ENCODE measurements around the gene KCNK5. TPM values are rescaled to one million over a fixed set of nuclear protein-coding genes. Genes with fewer than 3 reads are reported as not detected.

The KCNK5 gene
- total RNA-seq, 1 experiment from 2014 or later = not detected

DNA sequence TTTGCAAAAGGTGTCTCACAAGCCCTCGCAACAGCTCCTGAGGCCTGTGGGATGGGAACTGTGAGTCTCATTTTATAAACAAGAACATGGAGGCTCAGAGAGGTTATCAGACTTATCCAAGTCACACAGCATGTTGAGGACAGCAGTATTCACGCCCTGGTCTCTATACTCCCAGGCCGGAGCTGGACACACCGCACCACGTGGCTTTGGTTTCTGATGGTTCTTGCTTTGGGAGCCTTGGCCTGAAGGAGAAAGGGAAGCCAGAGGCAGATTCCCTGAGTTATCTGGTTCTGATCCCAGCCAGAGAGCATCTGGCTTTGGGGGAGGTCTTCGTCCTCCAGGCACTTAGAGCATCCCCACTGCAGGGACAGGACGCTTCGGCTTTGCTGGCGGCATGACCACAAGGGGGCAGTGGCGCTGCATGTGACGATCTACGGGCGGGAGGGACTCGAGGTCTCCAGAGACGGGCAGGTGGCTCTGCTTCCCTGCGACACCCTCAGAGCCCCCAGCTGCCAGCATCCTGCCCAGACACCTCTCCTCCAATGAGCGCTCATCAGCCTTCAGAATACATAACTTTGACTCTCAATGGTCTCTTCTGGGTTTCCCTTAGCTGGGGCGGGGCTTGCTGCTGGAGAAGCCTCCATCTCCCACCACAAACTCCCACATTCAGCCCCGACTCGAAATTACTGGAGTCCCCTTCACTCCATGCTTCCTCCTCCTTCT is 62.9 kb downstream of the KCNK5 start:
- Histone ChIP-seq H3K27ac (ENCODE audit: low read length) (no peak overlapping the region), H3K27me3 (ENCODE audit: low read length) (no peaks in the 10 kb centered on the region), H3K9me2 (replicated peaks; ENCODE audit: insufficient read depth, low read length) (no peaks in the 10 kb centered on the region), H3K4me3 (ENCODE audit: low read length) (no peak overlapping the region), H4K20me1 (ENCODE audit: insufficient read depth, low read depth, low read length) (no peaks in the 10 kb centered on the region), H3K9ac (ENCODE audit: low read length) (no peak overlapping the region), H3K4me2 (ENCODE audit: low read depth, low read length, poor library complexity, severe bottlenecking) (no peak overlapping the region), H3K4me1 (ENCODE audit: low read length) (no peaks in the 10 kb centered on the region), H3K79me2 (ENCODE audit: low read length) (no peaks in the 10 kb centered on the region), H2AFZ (ENCODE audit: low read length) (no peak overlapping the region), H3K36me3 (ENCODE audit: insufficient read depth, low read length) (no peaks in the 10 kb centered on the region), H3K9me3 (ENCODE audit: low read length) (no peaks in the 10 kb centered on the region)
- peak; percentile 94 for DNase-seq

GRCh38 chr6:39157511-39157910 is 71.8 kb downstream of the KCNK5 start:
- DNase-seq = no peak
- H3K27me3 ChIP-seq (ENCODE audit: low read length) = 0 out of 2 replicates have a peak, but pooled peaks cover 3% of the 10 kb centered on the region

DNA sequence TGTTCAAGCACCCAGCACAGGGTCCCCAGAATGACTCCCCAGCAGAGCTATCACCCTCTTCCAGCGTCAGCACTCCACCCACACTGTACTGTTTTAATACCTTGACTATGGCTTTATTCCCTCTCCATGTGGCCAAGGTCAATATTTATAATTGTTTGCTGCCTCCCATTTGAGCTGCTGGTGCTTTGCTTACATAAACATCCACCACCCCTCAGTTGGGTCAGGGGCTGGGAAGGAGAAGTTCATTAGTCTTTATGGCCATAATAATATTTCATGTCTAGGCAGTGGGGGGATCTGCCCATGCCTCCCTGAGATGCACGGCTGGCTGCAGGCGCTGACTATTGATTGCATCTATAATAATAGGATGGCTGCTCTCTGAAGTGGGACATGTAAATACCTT is 72.5 kb downstream of the KCNK5 start:
- H3K27me3 ChIP-seq (ENCODE audit: low read length) = 0 out of 2 replicates have a peak, but pooled peaks cover 3% of the 10 kb centered on the region
- H3K4me3 ChIP-seq (ENCODE audit: low read length) = no peak overlapping the region
- no peaks in the 10 kb centered on the region for H3K9me3 ChIP-seq (ENCODE audit: low read length)
- H3K4me1 ChIP-seq (ENCODE audit: low read length) = no peaks in the 10 kb centered on the region
- no peak overlapping the region for H2AFZ ChIP-seq (ENCODE audit: low read length)
- H3K9ac ChIP-seq (ENCODE audit: low read length) = no peak overlapping the region
- no peak for DNase-seq
- H3K36me3 ChIP-seq (ENCODE audit: insufficient read depth, low read length) = no peaks in the 10 kb centered on the region
- H3K79me2 ChIP-seq (ENCODE audit: low read length) = no peaks in the 10 kb centered on the region
- H3K27ac ChIP-seq (ENCODE audit: low read length) = no peak overlapping the region
- no peaks in the 10 kb centered on the region; the same call in 1 of the 2 replicates for H4K20me1 ChIP-seq (ENCODE audit: insufficient read depth, low read depth, low read length)
- no peak overlapping the region for H3K4me2 ChIP-seq (ENCODE audit: low read depth, low read length, poor library complexity, severe bottlenecking)
- no peaks in the 10 kb centered on the region for H3K9me2 ChIP-seq (replicated peaks; ENCODE audit: insufficient read depth, low read length)

More at GRCh38 chr6:39157511-39157910, 71.8 kb downstream of the KCNK5 start:
- no peak overlapping the region for H3K4me2 ChIP-seq (ENCODE audit: low read depth, low read length, poor library complexity, severe bottlenecking)
- no peaks in the 10 kb centered on the region for H3K9me3 ChIP-seq (ENCODE audit: low read length)
- no peaks in the 10 kb centered on the region for H3K9me2 ChIP-seq (replicated peaks; ENCODE audit: insufficient read depth, low read length)
- no peak overlapping the region for H3K9ac ChIP-seq (ENCODE audit: low read length)
- H3K36me3 ChIP-seq (ENCODE audit: insufficient read depth, low read length) = no peaks in the 10 kb centered on the region
- H3K27ac ChIP-seq (ENCODE audit: low read length) = no peak overlapping the region
- H2AFZ ChIP-seq (ENCODE audit: low read length) = no peak overlapping the region
- H3K4me3 ChIP-seq (ENCODE audit: low read length) = no peak overlapping the region
- no peaks in the 10 kb centered on the region for H3K4me1 ChIP-seq (ENCODE audit: low read length)
- H3K79me2 ChIP-seq (ENCODE audit: low read length) = no peaks in the 10 kb centered on the region
- no peaks in the 10 kb centered on the region for H4K20me1 ChIP-seq (ENCODE audit: insufficient read depth, low read depth, low read length)

GRCh38 chr6:39154705-39155104 is 74.6 kb downstream of the KCNK5 start:
- H3K27me3 ChIP-seq (ENCODE audit: low read length) = 0 out of 2 replicates have a peak, but pooled peaks cover under 1% of the 10 kb centered on the region
- no peak overlapping the region for H3K4me2 ChIP-seq (ENCODE audit: low read depth, low read length, poor library complexity, severe bottlenecking)
- H4K20me1 ChIP-seq (ENCODE audit: insufficient read depth, low read depth, low read length) = no peaks in the 10 kb centered on the region; the same call in 1 of the 2 replicates
- no peak overlapping the region for H3K27ac ChIP-seq (ENCODE audit: low read length)
- no peak overlapping the region for H2AFZ ChIP-seq (ENCODE audit: low read length)
- no peaks in the 10 kb centered on the region for H3K9me2 ChIP-seq (replicated peaks; ENCODE audit: insufficient read depth, low read length)
- H3K4me3 ChIP-seq (ENCODE audit: low read length) = no peak overlapping the region
- no peaks in the 10 kb centered on the region for H3K4me1 ChIP-seq (ENCODE audit: low read length)
- no peaks in the 10 kb centered on the region for H3K9me3 ChIP-seq (ENCODE audit: low read length)
- H3K79me2 ChIP-seq (ENCODE audit: low read length) = no peaks in the 10 kb centered on the region
- DNase-seq = no peak
- no peaks in the 10 kb centered on the region for H3K36me3 ChIP-seq (ENCODE audit: insufficient read depth, low read length)
- no peak overlapping the region for H3K9ac ChIP-seq (ENCODE audit: low read length)

DNA sequence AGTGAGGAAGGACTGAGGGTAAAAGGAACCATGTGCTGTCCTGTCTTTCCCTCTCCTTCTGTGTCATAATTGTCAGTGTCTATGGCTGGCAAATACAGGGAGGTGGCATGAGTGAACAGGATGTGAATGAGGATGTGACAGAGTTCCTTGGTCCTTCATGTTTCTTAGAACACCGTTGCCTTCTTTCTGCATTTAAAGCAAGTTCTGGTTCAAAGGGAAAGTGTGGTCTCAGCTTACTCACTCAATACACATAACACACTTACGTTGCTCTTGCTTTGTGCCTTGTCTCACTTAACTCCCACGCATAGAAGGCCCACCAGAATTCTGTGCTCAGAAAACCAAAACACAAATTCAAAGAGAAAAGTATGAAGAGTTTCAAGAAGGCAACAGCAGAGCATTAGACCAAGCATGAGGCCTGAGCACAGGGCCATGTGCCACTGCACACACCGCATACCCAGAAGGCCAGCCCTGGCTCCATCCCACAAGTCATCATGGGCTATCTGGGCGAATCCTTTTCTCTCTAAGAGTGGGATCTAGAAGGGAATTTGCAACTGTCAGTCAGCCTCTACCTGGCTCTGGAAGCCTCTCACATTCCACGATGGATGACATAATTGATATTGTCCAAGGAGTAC is 75.4 kb downstream of the KCNK5 start:
- DNase-seq = no peak
- no peaks in the 10 kb centered on the region for H3K4me1 ChIP-seq (ENCODE audit: low read length)
- H4K20me1 ChIP-seq (ENCODE audit: insufficient read depth, low read depth, low read length) = no peaks in the 10 kb centered on the region; the same call in 1 of the 2 replicates
- H3K9me3 ChIP-seq (ENCODE audit: low read length) = no peaks in the 10 kb centered on the region
- no peak overlapping the region for H3K4me3 ChIP-seq (ENCODE audit: low read length)
- no peak overlapping the region for H3K27ac ChIP-seq (ENCODE audit: low read length)
- H3K9me2 ChIP-seq (replicated peaks; ENCODE audit: insufficient read depth, low read length) = no peaks in the 10 kb centered on the region
- H2AFZ ChIP-seq (ENCODE audit: low read length) = no peak overlapping the region
- no peak overlapping the region for H3K9ac ChIP-seq (ENCODE audit: low read length)
- H3K36me3 ChIP-seq (ENCODE audit: insufficient read depth, low read length) = no peaks in the 10 kb centered on the region
- H3K27me3 ChIP-seq (ENCODE audit: low read length) = no peaks in the 10 kb centered on the region
- H3K4me2 ChIP-seq (ENCODE audit: low read depth, low read length, poor library complexity, severe bottlenecking) = no peak overlapping the region
- no peaks in the 10 kb centered on the region for H3K79me2 ChIP-seq (ENCODE audit: low read length)

DNA sequence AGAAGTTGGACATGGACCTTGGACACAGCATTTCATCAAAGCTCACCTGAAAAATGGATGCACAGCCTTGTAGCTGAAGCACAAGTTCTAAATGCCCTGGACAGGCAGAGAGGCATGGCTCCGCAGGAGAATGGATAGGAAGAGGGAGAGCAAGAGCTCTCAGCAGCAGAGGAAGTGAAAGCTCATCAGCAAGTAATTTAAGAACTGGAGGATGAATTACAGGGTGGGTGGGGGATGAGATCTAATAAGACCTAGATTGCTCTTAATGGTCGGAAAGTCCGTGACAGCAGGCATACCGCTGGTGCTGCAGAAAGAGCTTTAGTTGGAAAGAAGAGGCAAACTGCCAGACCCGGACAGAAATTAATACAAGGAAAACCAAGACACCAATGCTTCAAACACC is 77.0 kb downstream of the KCNK5 start:
- H3K27ac ChIP-seq (ENCODE audit: low read length) = no peak overlapping the region
- no peak overlapping the region for H2AFZ ChIP-seq (ENCODE audit: low read length)
- H3K27me3 ChIP-seq (ENCODE audit: low read length) = no peaks in the 10 kb centered on the region
- DNase-seq = peak; percentile 44
- no peak overlapping the region for H3K9ac ChIP-seq (ENCODE audit: low read length)
- no peaks in the 10 kb centered on the region for H3K79me2 ChIP-seq (ENCODE audit: low read length)
- no peak overlapping the region for H3K4me3 ChIP-seq (ENCODE audit: low read length)
- no peaks in the 10 kb centered on the region for H3K9me3 ChIP-seq (ENCODE audit: low read length)
- no peaks in the 10 kb centered on the region; the same call in 1 of the 2 replicates for H4K20me1 ChIP-seq (ENCODE audit: insufficient read depth, low read depth, low read length)
- no peak overlapping the region for H3K4me2 ChIP-seq (ENCODE audit: low read depth, low read length, poor library complexity, severe bottlenecking)
- H3K4me1 ChIP-seq (ENCODE audit: low read length) = no peaks in the 10 kb centered on the region
- no peaks in the 10 kb centered on the region for H3K9me2 ChIP-seq (replicated peaks; ENCODE audit: insufficient read depth, low read length)
- no peaks in the 10 kb centered on the region for H3K36me3 ChIP-seq (ENCODE audit: insufficient read depth, low read length)

DNA sequence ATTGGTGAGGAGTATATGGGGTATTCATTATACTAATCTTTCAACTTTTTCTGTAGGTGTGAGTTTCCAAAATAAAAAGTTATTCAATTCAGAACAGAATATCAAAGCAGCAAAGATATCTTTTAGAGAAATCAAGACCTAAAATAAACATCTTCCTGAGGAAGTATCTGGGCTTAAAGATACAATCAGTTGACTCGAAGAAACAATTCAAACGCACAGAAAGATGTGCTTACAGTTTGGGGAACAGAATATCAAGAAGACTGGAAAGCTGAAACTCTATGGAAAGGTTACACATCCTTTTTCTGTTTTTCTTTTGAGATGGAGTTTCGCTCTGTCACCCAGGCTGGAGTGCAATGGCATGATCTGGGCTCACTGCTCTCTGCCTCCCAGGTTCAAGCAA is 78.1 kb downstream of the KCNK5 start:
- H3K4me3 ChIP-seq (ENCODE audit: low read length) = no peak overlapping the region
- H3K9ac ChIP-seq (ENCODE audit: low read length) = no peak overlapping the region
- no peaks in the 10 kb centered on the region for H3K79me2 ChIP-seq (ENCODE audit: low read length)
- H3K9me2 ChIP-seq (replicated peaks; ENCODE audit: insufficient read depth, low read length) = no peaks in the 10 kb centered on the region
- H3K4me1 ChIP-seq (ENCODE audit: low read length) = no peaks in the 10 kb centered on the region
- no peak overlapping the region for H3K4me2 ChIP-seq (ENCODE audit: low read depth, low read length, poor library complexity, severe bottlenecking)
- H2AFZ ChIP-seq (ENCODE audit: low read length) = no peak overlapping the region
- H4K20me1 ChIP-seq (ENCODE audit: insufficient read depth, low read depth, low read length) = no peaks in the 10 kb centered on the region; the same call in 1 of the 2 replicates
- DNase-seq = no peak
- H3K27me3 ChIP-seq (ENCODE audit: low read length) = no peaks in the 10 kb centered on the region
- no peaks in the 10 kb centered on the region for H3K36me3 ChIP-seq (ENCODE audit: insufficient read depth, low read length)
- H3K9me3 ChIP-seq (ENCODE audit: low read length) = no peaks in the 10 kb centered on the region
- H3K27ac ChIP-seq (ENCODE audit: low read length) = no peak overlapping the region

DNA sequence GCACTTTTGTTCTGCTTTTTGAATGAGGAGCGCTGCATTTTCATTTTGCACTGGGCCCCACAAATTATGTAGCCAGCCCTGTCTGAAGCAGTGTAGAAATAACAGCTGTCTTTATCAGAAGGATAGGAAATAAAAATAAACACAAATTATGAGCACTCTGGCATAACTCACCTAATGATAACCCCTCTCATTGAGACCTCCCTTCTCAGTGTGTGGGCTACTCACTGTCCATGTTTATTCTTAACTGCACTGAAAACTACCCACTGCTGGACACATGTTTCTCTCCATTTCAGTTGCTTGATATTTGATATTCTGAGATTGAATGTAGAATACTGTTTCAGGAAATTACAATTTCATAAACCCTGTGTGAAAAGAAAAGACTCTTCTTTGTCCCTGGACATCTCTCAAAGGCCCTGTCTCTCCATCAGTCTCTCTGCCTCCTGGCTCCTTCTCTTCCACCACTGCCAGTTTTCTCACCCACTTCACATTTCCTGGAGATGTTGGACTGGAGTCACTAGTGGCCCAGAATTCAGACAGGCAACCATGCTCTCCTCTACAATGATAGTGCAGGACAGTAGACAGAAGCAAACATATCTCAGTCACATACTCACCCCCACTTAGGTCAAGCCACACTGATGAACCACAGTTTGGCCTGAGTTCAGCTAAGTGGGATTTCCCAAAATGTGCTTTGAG is 84.6 kb downstream of the KCNK5 start:
- no peak overlapping the region for H3K4me2 ChIP-seq (ENCODE audit: low read depth, low read length, poor library complexity, severe bottlenecking)
- no peaks in the 10 kb centered on the region for H3K27me3 ChIP-seq (ENCODE audit: low read length)
- H3K9me2 ChIP-seq (replicated peaks; ENCODE audit: insufficient read depth, low read length) = no peaks in the 10 kb centered on the region
- H2AFZ ChIP-seq (ENCODE audit: low read length) = no peak overlapping the region
- no peak for DNase-seq
- no peaks in the 10 kb centered on the region; the same call in 1 of the 2 replicates for H4K20me1 ChIP-seq (ENCODE audit: insufficient read depth, low read depth, low read length)
- H3K4me3 ChIP-seq (ENCODE audit: low read length) = no peak overlapping the region
- no peaks in the 10 kb centered on the region for H3K79me2 ChIP-seq (ENCODE audit: low read length)
- no peak overlapping the region for H3K9ac ChIP-seq (ENCODE audit: low read length)
- H3K27ac ChIP-seq (ENCODE audit: low read length) = no peak overlapping the region
- no peaks in the 10 kb centered on the region for H3K9me3 ChIP-seq (ENCODE audit: low read length)
- no peaks in the 10 kb centered on the region for H3K4me1 ChIP-seq (ENCODE audit: low read length)
- no peaks in the 10 kb centered on the region for H3K36me3 ChIP-seq (ENCODE audit: insufficient read depth, low read length)
